ENCODE data around the gene NNMT.

Gene NNMT

GRCh38 chr11:114278342-114279065 is 17.7 kb upstream of the NNMT start:
- no peaks in the 10 kb centered on the region for H3K27me3 ChIP-seq (replicated peaks; ENCODE audit: control insufficient read depth, insufficient read depth, low read length)
- DNase-seq (ENCODE audit: low read depth): no peak
- H3K4me3 ChIP-seq (ENCODE audit: low read length): no peak overlapping the region
- no peaks in the 10 kb centered on the region for H3K36me3 ChIP-seq (ENCODE audit: control insufficient read depth, insufficient read depth, low read length, severe bottlenecking)
- no peaks in the 10 kb centered on the region for H3K9me3 ChIP-seq (ENCODE audit: control insufficient read depth, low read length)
- H3K9ac ChIP-seq (ENCODE audit: low read length): no peak overlapping the region
- H3K4me1 ChIP-seq (ENCODE audit: control insufficient read depth, insufficient read depth, low read length): peaks cover 43% of the 10 kb centered on the region

GRCh38 chr11:114279792-114280546 is 16.2 kb upstream of the NNMT start:
- Histone ChIP-seq H3K27me3 (replicated peaks; ENCODE audit: control insufficient read depth, insufficient read depth, low read length) (no peaks in the 10 kb centered on the region), H3K4me1 (ENCODE audit: control insufficient read depth, insufficient read depth, low read length) (peaks cover 43% of the 10 kb centered on the region), H3K4me3 (ENCODE audit: low read length) (no peak overlapping the region), H3K36me3 (ENCODE audit: control insufficient read depth, insufficient read depth, low read length, severe bottlenecking) (no peaks in the 10 kb centered on the region), H3K9ac (ENCODE audit: low read length) (peak overlapping the region; percentile 73), H3K9me3 (ENCODE audit: control insufficient read depth, low read length) (no peaks in the 10 kb centered on the region)
- DNase-seq (ENCODE audit: low read depth): peak; percentile 76

- H3K4me1 ChIP-seq (ENCODE audit: control insufficient read depth, insufficient read depth, low read length): peaks cover 45% of the 10 kb centered on the region
- H3K4me3 ChIP-seq (ENCODE audit: low read length): peak overlapping the region; percentile 21
- H3K27me3 ChIP-seq (replicated peaks; ENCODE audit: control insufficient read depth, insufficient read depth, low read length): no peaks in the 10 kb centered on the region
- peak; percentile 89 for DNase-seq (ENCODE audit: low read depth)
- no peaks in the 10 kb centered on the region for H3K36me3 ChIP-seq (ENCODE audit: control insufficient read depth, insufficient read depth, low read length, severe bottlenecking)
- H3K9me3 ChIP-seq (ENCODE audit: control insufficient read depth, low read length): no peaks in the 10 kb centered on the region
- peak overlapping the region; percentile 73 for H3K9ac ChIP-seq (ENCODE audit: low read length)
These were observed 15.5 kb upstream of the NNMT start for GRCh38 chr11:114280696-114281095.

GRCh38 chr11:114281388-114281956 is 14.7 kb upstream of the NNMT start:
- Histone ChIP-seq H3K36me3 (ENCODE audit: control insufficient read depth, insufficient read depth, low read length, severe bottlenecking) (no peaks in the 10 kb centered on the region), H3K4me1 (ENCODE audit: control insufficient read depth, insufficient read depth, low read length) (peaks cover 48% of the 10 kb centered on the region), H3K9me3 (ENCODE audit: control insufficient read depth, low read length) (no peaks in the 10 kb centered on the region), H3K4me3 (ENCODE audit: low read length) (peak overlapping the region; percentile 21), H3K9ac (ENCODE audit: low read length) (peak overlapping the region; percentile 73), H3K27me3 (replicated peaks; ENCODE audit: control insufficient read depth, insufficient read depth, low read length) (no peaks in the 10 kb centered on the region)
- DNase-seq (ENCODE audit: low read depth): no peak

- Histone ChIP-seq H3K4me1 (ENCODE audit: control insufficient read depth, insufficient read depth, low read length) (peaks cover 48% of the 10 kb centered on the region), H3K9me3 (ENCODE audit: control insufficient read depth, low read length) (no peaks in the 10 kb centered on the region)
These were observed 13.7 kb upstream of the NNMT start for GRCh38 chr11:114282488-114282887.

GRCh38 chr11:114283422-114283821 is 12.8 kb upstream of the NNMT start:
- Histone ChIP-seq H3K4me3 (ENCODE audit: low read length) (no peak overlapping the region), H3K4me1 (ENCODE audit: control insufficient read depth, insufficient read depth, low read length) (peaks cover 48% of the 10 kb centered on the region), H3K27me3 (replicated peaks; ENCODE audit: control insufficient read depth, insufficient read depth, low read length) (no peaks in the 10 kb centered on the region), H3K36me3 (ENCODE audit: control insufficient read depth, insufficient read depth, low read length, severe bottlenecking) (no peaks in the 10 kb centered on the region), H3K9ac (ENCODE audit: low read length) (no peak overlapping the region), H3K9me3 (ENCODE audit: control insufficient read depth, low read length) (no peaks in the 10 kb centered on the region)
- DNase-seq (ENCODE audit: low read depth): no peak

More at GRCh38 chr11:114282488-114282887, 13.7 kb upstream of the NNMT start:
- Histone ChIP-seq H3K27me3 (replicated peaks; ENCODE audit: control insufficient read depth, insufficient read depth, low read length) (no peaks in the 10 kb centered on the region), H3K36me3 (ENCODE audit: control insufficient read depth, insufficient read depth, low read length, severe bottlenecking) (no peaks in the 10 kb centered on the region), H3K4me3 (ENCODE audit: low read length) (no peak overlapping the region), H3K9ac (ENCODE audit: low read length) (no peak overlapping the region)
- no peak for DNase-seq (ENCODE audit: low read depth)

- peaks cover 48% of the 10 kb centered on the region for H3K4me1 ChIP-seq (ENCODE audit: control insufficient read depth, insufficient read depth, low read length)
These were observed 12.2 kb upstream of the NNMT start for GRCh38 chr11:114284021-114284420.

GRCh38 chr11:114284914-114285313 is 11.3 kb upstream of the NNMT start:
- H3K4me1 ChIP-seq (ENCODE audit: control insufficient read depth, insufficient read depth, low read length): peaks cover 43% of the 10 kb centered on the region
- no peaks in the 10 kb centered on the region for H3K27me3 ChIP-seq (replicated peaks; ENCODE audit: control insufficient read depth, insufficient read depth, low read length)
- no peak overlapping the region for H3K9ac ChIP-seq (ENCODE audit: low read length)
- no peaks in the 10 kb centered on the region for H3K9me3 ChIP-seq (ENCODE audit: control insufficient read depth, low read length)
- no peak for DNase-seq (ENCODE audit: low read depth)
- H3K4me3 ChIP-seq (ENCODE audit: low read length): no peak overlapping the region
- H3K36me3 ChIP-seq (ENCODE audit: control insufficient read depth, insufficient read depth, low read length, severe bottlenecking): no peaks in the 10 kb centered on the region

More at GRCh38 chr11:114284021-114284420, 12.2 kb upstream of the NNMT start:
- Histone ChIP-seq H3K36me3 (ENCODE audit: control insufficient read depth, insufficient read depth, low read length, severe bottlenecking) (no peaks in the 10 kb centered on the region), H3K9ac (ENCODE audit: low read length) (peak overlapping the region; percentile 35), H3K9me3 (ENCODE audit: control insufficient read depth, low read length) (no peaks in the 10 kb centered on the region), H3K4me3 (ENCODE audit: low read length) (no peak overlapping the region), H3K27me3 (replicated peaks; ENCODE audit: control insufficient read depth, insufficient read depth, low read length) (no peaks in the 10 kb centered on the region)
- no peak for DNase-seq (ENCODE audit: low read depth)

- Histone ChIP-seq H3K4me3 (ENCODE audit: low read length) (no peak overlapping the region), H3K27me3 (replicated peaks; ENCODE audit: control insufficient read depth, insufficient read depth, low read length) (no peaks in the 10 kb centered on the region), H3K9me3 (ENCODE audit: control insufficient read depth, low read length) (no peaks in the 10 kb centered on the region), H3K4me1 (ENCODE audit: control insufficient read depth, insufficient read depth, low read length) (peaks cover 44% of the 10 kb centered on the region), H3K36me3 (ENCODE audit: control insufficient read depth, insufficient read depth, low read length, severe bottlenecking) (no peaks in the 10 kb centered on the region), H3K9ac (ENCODE audit: low read length) (no peak overlapping the region)
- peak; percentile 59 for DNase-seq (ENCODE audit: low read depth)
These were observed 10.6 kb upstream of the NNMT start for GRCh38 chr11:114285599-114285998.

- H3K4me1 ChIP-seq (ENCODE audit: control insufficient read depth, insufficient read depth, low read length): peaks cover 44% of the 10 kb centered on the region
- DNase-seq (ENCODE audit: low read depth): no peak
- H3K36me3 ChIP-seq (ENCODE audit: control insufficient read depth, insufficient read depth, low read length, severe bottlenecking): no peaks in the 10 kb centered on the region
- H3K9me3 ChIP-seq (ENCODE audit: control insufficient read depth, low read length): no peaks in the 10 kb centered on the region
- no peaks in the 10 kb centered on the region for H3K27me3 ChIP-seq (replicated peaks; ENCODE audit: control insufficient read depth, insufficient read depth, low read length)
- no peak overlapping the region for H3K9ac ChIP-seq (ENCODE audit: low read length)
- H3K4me3 ChIP-seq (ENCODE audit: low read length): no peak overlapping the region
These were observed 10.0 kb upstream of the NNMT start for GRCh38 chr11:114286229-114286628.

GRCh38 chr11:114287154-114287553 is 9.0 kb upstream of the NNMT start:
- Histone ChIP-seq H3K9ac (ENCODE audit: low read length) (no peak overlapping the region), H3K4me1 (ENCODE audit: control insufficient read depth, insufficient read depth, low read length) (peaks cover 45% of the 10 kb centered on the region), H3K36me3 (ENCODE audit: control insufficient read depth, insufficient read depth, low read length, severe bottlenecking) (no peaks in the 10 kb centered on the region)

More at GRCh38 chr11:114287154-114287553, 9.0 kb upstream of the NNMT start:
- H3K9me3 ChIP-seq (ENCODE audit: control insufficient read depth, low read length): no peaks in the 10 kb centered on the region
- no peak overlapping the region for H3K4me3 ChIP-seq (ENCODE audit: low read length)
- H3K27me3 ChIP-seq (replicated peaks; ENCODE audit: control insufficient read depth, insufficient read depth, low read length): no peaks in the 10 kb centered on the region
- DNase-seq (ENCODE audit: low read depth): no peak

Data from adipocyte (in vitro differentiated cells).